Suppressor macrophage treated with lipopolysaccharide for 1 hour (primary cell): Measurements from ENCODE around the gene OGFR.
"Not testable (repeated sequence)": the region's sequence is repeated elsewhere in the genome, so short reads cannot be mapped to it uniquely, and the experiment has no call there.

Experiments used
- DNase-seq, 3 donors: peaks; one replicate each; pipeline ENCODE4 v3.0.0-alpha.2; 2020 to 2022

Gene OGFR

DNA sequence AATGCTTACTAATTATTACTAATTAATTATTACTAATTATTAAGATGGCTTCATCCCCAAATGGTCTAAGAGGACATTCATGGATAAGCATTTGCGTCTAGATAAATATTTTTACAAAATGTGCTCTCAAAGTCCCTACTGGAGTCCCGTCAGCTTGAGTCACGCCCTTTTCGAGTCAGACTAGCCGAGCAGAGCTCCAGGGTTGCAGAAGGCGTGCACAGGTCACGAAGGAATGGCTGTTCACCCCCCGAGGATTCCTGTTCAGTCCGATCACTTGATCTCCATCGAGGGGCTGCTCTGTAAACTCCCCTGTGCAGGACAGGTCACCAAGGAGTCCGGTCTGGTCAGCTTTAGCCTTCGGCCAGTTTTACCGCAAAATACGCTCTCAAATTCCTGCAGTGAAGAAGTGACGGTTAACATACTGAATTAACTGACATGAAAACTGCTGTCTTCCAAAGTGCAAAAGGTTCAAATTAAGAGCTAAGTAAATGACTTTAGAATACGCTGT lies 37.1 kb downstream of the OGFR start:
- no peak for DNase-seq

DNA sequence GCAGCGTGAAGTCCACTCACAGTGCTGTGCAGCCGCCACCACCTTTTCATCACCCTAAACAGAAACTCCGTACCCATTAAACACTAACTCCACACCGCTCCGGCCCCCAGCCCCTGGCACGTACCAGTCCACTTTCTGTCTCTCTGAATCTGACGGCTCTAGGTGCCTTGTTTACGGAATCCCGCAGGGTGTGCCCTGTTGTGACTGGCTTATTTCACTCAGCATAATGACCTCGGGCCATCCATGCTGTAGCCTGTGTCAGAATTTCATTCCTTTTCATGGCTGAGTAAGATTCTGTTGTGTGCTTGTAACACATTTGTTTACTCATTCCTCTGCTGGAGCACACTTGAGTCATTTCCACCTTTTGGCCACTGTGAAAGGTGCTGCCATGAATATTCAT lies 39.0 kb downstream of the OGFR start:
- DNase-seq: no peak

DNA sequence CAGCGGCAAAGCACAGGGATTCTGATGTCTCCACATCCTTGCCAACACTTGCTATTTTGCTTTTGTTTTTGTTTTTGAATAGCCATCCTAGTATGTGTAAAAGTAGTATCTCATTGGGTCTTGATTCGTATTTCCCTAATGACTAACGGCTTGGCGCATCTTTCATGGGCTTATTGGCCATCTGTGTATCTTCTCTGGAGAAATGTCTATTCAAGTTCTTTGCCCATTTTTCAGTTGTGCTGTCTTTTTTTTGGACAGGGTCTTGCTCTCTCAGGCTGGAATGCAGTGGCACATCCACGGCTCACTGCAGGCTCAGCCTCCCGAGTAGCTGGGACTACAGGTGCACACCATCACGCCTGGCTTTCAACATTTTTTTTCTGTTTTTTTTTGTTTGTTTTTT lies 39.5 kb downstream of the OGFR start:
- DNase-seq: no peak

DNA sequence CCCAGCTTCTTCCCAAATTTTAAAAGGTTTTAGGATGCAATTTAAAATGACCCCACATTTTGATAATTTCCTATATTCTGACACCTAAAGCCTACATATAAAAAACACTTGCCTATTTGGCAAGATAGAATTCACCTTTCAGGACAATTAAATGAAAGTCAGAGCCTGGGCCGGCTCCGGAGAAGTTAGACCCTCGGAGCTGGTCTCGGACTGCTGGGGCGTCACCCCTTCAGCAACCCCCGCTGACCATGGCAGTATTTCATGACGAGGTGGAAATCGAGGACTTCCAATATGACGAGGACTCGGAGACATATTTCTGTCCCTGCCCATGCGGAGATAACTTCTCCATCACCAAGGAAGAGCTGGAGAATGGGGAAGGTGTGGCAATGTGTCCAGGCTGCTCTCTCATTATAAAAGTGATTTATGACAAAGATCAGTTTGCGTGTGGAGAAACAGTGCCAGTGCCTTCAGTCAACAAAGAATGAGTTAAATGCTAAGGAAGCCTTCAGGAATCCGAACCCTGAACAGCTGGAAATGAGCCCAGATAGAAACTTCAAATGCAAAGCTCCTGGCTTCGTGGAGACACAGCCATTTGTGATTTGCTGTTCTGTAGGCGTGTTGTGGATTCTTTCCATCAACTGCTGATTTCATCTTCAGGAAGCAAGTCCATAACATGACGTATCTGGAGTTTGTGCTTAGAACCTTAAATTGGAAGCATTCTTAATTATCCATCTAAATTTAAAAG lies 41.0 kb downstream of the OGFR start:
- DNase-seq: no peak

DNA sequence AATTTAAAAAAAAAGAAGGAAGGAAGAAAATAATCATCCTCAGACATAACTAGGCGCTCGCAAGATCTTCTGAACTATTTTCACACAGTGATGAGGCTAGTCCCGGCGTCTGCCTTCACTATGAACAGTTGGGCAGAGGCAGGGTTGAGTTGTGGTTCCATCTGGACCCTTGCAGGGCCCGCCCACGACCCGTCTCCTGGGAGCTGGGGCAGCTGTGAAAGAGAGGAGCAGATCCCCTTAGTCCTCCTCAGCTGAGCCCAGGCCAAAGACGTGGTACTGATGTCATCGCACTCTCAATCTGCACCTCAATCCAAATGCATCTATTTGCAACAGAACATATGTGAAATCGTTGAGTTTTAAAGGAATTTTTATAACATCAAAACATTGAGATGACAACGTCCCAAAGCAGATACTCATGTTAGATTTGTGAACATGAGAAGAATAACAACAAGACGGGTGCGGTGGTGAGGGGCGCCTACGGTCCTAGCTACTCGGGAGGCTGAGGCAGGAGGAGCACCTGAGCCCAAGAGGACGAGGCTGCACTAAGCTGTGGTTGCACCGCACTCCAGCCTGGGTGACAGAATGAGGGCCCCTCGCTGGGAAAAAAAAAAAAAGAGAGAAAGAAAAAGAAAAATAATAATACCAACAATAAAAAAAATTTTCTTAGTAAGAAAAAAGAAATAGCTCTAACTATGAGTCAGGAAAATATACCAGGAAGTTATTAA lies 41.7 kb downstream of the OGFR start:
- no peak for DNase-seq

DNA sequence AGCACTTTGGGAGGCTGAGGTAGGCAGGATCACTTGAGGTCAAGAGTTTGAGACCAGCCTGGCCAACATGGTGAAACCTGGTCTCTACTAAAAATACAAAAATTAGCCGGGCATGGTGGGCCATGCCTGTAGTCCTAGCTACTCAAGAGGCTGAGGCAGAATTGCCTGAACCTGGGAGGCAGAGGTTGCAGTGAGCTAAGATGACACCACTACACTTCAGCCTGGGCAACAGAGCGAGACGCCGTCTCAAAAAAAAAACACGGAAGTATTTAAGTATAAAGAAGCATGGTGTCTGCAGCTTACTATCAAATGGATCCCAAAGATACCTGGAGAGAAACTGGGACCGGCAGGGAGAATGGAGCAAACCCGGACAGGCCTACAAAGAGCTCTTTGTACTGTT lies 44.3 kb downstream of the OGFR start:
- not testable (repeated sequence) for DNase-seq

DNA sequence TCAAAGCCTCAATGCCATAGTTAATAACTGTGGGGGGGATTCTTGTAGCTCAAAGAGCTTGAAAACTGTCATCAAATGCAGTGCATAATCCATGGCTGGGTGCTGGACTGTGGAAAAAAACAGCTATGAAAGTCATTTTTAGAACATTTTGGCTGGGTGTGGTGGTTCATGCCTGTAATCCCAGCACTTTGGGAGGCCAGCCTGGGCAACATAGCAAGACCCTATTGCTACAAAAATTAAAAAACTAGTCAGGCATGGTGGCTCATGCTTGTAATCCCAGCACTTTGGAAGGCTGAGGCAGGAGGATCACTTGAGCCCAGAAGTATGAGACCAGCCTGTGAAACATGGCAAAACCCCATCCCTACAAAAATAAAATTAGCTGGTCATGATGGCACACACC lies 44.8 kb downstream of the OGFR start:
- no peak for DNase-seq

DNA sequence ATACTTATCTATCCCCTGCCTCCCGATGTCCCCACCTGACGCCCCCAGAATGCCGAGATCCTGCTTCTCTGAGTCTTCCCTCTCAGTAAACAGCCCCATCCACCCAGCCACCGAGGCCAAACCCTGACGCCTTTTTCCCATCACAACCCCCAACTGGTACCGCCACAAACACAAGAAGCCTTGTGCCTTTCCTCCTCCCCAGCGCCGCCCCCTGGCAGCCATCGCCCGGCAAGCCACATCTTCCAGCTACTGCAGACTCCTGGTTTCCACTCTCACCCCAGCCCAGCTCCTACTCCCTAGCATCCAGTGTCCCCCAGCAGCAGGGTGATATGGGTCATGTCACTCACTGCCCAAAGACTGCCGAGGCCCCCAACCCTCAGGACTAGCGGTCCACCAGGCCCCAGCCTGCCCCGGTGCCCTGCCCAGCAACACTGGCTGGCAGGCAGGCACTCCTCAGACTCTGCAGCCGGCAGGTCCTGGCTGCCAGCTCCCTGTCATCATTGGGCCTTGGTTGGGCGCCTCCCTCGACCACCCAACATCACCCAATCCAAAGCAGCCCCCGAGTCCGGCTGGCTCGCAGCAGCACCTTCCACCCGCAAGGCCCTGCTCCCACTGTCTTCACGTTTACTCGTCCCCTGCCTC lies 45.8 kb downstream of the OGFR start:
- no peak for DNase-seq

DNA sequence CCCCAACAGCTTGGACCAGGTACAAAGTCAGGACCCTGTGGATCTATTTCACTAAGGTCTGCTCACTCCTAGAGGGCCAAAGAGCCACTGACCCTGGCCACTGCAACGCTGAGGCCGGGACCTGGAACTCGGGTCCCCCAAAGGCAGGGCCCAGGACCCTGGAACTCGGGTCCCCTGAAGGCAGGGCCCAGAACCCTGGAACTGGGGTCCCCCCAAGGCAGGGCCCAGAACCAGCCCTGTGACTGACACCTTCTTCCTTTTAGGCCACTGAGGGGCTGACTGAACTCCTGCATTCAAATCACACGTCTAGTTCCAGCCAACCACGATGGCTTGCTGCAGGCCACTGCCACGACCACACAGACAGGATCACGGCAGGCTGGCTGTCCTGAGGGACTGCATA lies 47.6 kb downstream of the OGFR start:
- no peak for DNase-seq

DNA sequence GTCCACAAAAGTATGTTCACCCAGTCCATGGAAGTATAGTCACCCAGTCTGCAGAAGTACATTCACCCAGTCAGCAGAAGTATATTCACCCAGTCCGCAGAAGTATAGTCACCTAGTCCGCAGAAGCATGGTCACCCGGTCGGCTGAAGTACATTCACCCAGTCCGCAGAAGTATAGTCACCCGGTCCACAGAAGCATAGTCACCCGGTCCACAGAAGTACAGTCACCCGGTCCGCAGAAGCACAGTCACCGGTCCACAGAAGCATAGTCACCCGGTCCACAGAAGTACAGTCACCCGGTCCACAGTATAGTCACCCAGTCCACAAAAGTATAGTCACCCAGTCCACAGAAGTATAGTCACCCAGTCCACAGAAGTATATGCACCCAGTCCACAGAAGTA lies 48.2 kb downstream of the OGFR start:
- DNase-seq: no peak

DNA sequence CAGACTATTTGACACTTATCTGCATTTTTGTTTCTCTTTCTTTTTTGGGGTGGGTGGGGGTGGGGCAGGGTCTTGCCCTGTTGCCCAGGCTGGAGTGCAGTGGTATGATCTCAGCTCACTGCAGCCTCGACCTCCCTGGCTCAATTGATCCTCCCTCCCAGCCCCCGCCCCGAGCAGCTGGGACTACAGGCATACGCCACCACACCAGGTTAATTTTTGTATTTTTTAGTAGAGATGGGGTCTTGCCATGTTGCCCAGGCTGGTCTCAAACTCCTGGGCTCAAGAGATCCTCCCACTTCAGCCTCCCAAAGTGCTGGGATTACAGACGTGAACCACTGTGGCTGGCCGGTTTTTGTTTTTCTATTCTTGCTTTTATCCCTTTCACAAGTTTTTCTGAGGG lies 48.7 kb downstream of the OGFR start:
- not testable (repeated sequence) for DNase-seq

DNA sequence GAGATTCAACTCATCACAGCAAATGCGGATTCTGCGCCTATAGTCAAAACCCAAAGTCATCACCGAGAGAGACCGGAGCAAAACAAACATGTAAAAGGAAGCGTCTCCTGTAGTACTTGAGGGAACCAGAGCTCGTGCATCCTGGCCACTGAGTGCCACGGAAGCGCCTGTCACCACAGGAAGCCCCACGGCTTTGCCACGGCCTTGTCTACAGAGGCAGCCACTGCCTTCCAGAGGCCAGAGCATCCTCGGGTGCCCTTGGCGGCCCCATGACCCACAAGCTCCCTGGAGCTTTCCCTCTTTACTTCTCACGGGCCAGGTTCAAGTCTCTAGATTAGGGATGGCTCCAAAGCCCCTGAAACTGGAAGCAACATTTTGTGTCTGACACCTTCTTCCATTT lies 49.5 kb downstream of the OGFR start:
- no peak for DNase-seq

DNA sequence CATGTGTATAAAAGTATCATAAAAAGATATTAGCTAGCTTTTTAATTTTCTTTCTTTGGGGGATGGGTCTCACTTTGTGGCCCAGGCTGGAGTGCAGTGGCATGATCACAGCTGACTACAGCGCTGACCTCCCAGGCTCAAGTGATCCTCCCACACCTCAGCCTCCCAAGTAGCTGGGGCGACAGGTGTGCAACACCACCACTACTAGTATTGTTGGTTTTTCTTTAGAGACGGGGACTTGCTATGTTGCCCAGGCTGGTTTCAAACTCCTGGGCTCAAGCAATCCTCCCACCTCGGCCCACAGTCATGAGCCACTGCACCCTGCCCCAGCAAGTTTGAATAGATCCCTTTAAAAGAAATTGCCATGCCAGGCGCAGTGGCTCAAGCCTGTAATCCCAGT lies 50.5 kb downstream of the OGFR start:
- no peak for DNase-seq

DNA sequence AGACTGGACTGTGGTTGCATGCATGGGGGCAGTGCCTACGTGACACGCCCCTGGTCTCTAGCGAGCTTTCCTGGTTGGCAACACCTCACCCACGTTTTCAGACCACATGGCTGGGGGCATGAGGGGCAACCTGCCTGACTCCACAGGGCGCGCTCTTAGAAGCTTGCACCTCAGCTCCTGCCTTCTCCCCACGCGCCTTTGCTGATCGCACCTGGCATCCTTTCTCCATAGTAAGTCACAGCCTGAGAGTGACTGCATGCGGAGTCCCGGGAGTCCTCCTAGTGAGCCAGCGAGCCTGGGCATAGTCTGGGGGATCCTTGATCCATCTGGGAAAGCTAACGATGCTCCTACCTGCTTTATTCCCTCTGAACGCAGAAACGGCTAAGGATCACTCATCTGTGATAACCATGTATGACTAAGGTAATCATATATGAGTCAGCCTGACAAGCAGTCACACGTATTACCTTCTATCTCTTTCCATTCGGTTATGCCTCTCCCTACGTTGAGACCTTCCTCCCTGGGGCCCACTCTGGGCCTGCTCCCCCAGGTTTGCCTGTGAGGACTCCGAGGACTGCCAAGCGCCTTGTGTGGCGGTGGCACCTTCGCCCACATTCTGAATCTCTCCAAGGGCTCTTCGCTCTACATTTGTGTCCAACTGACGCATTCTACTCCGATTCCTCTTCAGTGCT lies 52.4 kb downstream of the OGFR start:
- no peak for DNase-seq

DNA sequence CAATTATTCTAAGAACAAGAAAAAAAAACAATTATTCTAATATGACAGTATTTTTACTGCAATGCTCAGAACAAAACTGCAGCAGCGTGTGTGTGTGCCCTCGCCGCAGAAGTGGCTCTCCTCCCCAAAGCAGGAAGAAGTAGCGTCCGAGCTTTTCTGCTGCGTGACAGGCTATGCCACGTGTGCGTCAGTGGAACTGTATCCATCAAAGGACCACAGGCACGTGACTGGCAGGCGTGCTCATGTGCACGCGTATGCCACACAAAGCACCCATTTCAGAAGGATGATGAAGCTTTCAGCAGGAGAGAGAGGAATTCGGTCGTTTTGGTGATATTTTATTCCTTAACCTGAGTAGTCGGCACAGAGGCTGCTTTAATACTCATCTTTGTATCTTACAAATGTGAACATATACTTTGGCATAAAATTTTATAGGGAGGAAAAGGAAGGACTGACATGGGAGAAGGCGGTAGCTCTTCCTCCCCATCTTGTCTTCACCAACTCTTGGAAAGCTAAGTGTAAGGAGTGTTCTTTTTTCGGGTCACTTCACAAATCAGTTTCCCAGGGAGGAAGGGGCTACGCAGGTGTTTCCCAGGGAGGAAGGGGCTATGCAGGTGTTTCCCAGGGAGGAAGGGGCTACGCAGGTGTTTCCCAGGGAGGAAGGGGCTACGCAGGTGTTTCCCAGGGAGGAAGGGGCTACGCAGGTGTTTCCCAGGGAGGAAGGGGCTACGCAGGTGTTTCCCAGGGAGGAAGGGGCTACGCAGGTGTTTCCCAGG lies 53.6 kb downstream of the OGFR start:
- peak in 1 of 3 donors; percentile 17 for DNase-seq

DNA sequence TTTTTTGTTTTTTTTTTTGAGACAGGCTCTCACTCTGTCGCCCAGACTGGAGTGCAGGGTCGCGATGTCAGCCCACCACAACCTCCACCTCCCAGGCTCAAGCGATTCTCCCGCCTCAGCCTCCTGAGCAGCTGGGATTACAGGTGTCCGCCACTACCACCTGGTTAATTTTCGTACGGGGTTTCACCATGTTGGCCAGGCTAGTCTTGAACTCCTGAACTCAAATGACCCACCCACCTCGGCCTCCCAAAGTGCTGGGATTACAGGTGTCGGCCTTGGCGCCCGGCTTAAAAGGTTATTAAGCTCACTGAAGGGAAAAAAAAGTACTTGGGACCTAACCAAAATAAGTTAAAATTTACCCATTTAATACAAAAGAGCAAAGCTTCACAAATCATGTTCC lies 55.1 kb downstream of the OGFR start:
- DNase-seq: no peak

DNA sequence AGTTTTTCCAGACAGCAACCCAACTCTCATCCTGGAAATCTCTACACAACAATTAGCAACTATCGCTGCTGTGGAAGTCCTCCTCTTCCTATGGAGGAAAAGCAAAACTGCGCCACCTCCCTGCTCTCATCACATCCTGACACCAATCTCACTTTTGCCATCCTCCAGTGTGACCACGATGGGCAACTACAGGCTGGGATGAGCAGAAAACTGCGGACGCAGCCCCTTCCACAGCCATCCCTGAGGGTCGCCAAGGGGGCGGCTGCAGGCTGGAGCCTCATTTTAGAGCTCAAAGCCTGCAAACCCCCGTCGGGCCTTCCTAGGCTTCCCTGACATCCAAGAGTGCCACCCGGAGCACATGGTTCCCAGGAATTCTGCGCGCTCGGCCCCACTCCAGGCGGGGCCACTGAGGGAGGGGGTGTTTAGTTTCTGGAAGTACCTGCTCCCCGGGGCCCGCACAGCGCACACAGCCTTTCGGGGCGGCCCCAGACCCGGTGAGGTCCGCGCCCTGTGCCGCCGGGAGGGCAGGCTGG lies 55.8 kb downstream of the OGFR start:
- DNase-seq: no peak

DNA sequence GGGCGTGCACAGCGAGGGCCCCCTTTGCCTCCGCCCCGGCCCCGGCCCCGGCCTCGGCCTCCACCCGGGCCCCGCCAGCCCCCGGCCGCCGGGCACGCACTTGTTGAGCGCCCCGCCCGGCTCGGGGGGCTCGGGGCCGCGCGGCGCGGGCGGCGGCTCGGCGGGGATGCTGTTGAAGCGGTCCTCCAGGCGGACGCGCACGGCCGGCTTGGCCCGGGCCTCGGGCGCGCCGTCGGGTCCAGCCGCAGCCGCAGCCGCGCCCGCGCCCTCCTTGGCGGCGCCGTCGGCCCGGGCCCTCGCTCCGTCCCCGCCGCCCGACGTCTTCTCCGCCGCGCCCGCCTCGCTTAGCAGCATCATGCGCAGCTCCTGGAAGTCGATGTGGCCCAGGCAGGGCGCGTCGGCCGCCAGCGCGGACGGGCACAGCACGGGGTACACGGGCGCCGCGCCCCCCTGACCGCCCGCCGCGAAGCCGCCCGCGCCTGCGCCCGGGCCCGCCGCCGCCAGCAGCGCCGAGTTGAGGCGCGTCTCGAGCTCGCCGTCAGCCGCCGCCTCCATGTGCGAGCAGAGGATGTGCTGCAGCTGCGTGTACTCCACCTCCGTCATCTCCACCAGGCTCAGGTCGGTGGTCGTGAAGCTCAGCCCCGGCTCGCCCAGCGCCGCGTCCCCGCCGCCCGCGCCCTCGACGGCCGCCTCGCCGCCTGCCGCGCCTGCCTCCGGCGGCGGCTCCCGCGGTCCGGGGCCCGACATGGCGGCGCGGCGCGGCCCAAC lies 56.5 kb downstream of the OGFR start:
- DNase-seq: peak; percentile 27 to 54 (median 40)

DNA sequence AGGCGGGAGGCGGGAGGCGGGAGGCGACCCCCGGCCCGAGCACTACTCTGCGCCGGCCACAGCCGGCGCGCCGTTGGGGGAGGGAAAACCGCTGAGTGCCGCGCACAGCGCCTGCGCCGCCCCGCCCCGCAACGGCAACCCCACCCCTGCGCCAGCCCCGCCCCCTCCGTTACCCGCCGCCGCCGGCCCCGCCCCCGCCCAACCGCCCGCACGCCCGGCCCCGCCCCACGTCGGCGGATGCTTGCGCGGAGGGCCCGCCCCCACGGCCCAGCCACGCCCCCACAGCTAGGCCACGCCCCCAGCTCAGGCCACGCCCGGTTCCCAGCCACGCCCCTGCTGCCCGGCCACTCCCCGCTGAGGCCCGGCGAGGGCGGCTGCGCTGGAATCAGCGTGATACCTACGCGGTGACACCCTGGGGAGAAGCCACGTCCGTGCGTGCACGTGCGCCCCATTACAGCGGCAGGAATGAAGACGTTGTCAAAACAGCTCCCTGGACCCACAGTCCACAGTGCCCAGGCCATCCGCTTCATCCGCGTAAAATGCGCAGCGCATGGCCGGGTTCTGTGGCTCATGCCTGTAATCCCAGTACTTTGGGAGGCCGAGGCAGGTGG lies 57.2 kb downstream of the OGFR start, which contains the start of gene TCFL5:
TSS of gene TCFL5 (minus strand) at position 97 of the 611 bp plus-strand sequence. CDS start 152 bp downstream, outside the sequence.
- peak; percentile 86 to 98 (median 95) for DNase-seq
